Measurements from ENCODE around the gene PARD6B.

The PARD6B gene

GRCh38 chr20:50720026-50720425, 11.4 kb upstream of the PARD6B start:
- TF ChIP-seq CTCF (IDR thresholded peaks at IDR 0.05; ENCODE audit: insufficient read depth, low read length, poor library complexity, severe bottlenecking) = no peak
- no peak for DNase-seq (ENCODE audit: extremely low read depth, insufficient read length)

GRCh38 chr20:50720582-50720981, 10.8 kb upstream of the PARD6B start:
- H3K27me3 ChIP-seq (replicated peaks; ENCODE audit: control insufficient read depth, insufficient read depth, low read length) = no peaks in the 10 kb centered on the region; the same call in 1 of the 2 replicates
- no peak for TF ChIP-seq CTCF (IDR thresholded peaks at IDR 0.05; ENCODE audit: insufficient read depth, low read length, poor library complexity, severe bottlenecking)

More at GRCh38 chr20:50720026-50720425, 11.4 kb upstream of the PARD6B start:
- no peaks in the 10 kb centered on the region; the same call in 1 of the 2 replicates for H3K27me3 ChIP-seq (replicated peaks; ENCODE audit: control insufficient read depth, insufficient read depth, low read length)
- no peak overlapping the region for H3K4me3 ChIP-seq (replicated peaks; ENCODE audit: low read depth, low read length)
- no peaks in the 10 kb centered on the region for H3K36me3 ChIP-seq (ENCODE audit: control insufficient read depth, insufficient read depth, low read length)

GRCh38 chr20:50721881-50722281, 9.5 kb upstream of the PARD6B start:
- DNase-seq (ENCODE audit: extremely low read depth, insufficient read length) = no peak
- no peak for TF ChIP-seq CTCF (IDR thresholded peaks at IDR 0.05; ENCODE audit: insufficient read depth, low read length, poor library complexity, severe bottlenecking)
- Histone ChIP-seq H3K36me3 (ENCODE audit: control insufficient read depth, insufficient read depth, low read length) (no peaks in the 10 kb centered on the region), H3K27me3 (replicated peaks; ENCODE audit: control insufficient read depth, insufficient read depth, low read length) (no peaks in the 10 kb centered on the region; the same call in 1 of the 2 replicates), H3K4me3 (replicated peaks; ENCODE audit: low read depth, low read length) (no peak overlapping the region)

More at GRCh38 chr20:50720582-50720981, 10.8 kb upstream of the PARD6B start:
- Histone ChIP-seq H3K4me3 (replicated peaks; ENCODE audit: low read depth, low read length) (no peak overlapping the region), H3K36me3 (ENCODE audit: control insufficient read depth, insufficient read depth, low read length) (no peaks in the 10 kb centered on the region)
- DNase-seq (ENCODE audit: extremely low read depth, insufficient read length) = no peak

GRCh38 chr20:50722424-50723155, 8.8 kb upstream of the PARD6B start:
- no peak for TF ChIP-seq CTCF (IDR thresholded peaks at IDR 0.05; ENCODE audit: insufficient read depth, low read length, poor library complexity, severe bottlenecking)
- H3K27me3 ChIP-seq (replicated peaks; ENCODE audit: control insufficient read depth, insufficient read depth, low read length) = no peaks in the 10 kb centered on the region; the same call in 1 of the 2 replicates
- H3K4me3 ChIP-seq (replicated peaks; ENCODE audit: low read depth, low read length) = no peak overlapping the region
- no peak for DNase-seq (ENCODE audit: extremely low read depth, insufficient read length)
- no peaks in the 10 kb centered on the region for H3K36me3 ChIP-seq (ENCODE audit: control insufficient read depth, insufficient read depth, low read length)

- no peak for DNase-seq (ENCODE audit: extremely low read depth, insufficient read length)
- H3K4me3 ChIP-seq (replicated peaks; ENCODE audit: low read depth, low read length) = no peak overlapping the region
- H3K36me3 ChIP-seq (ENCODE audit: control insufficient read depth, insufficient read depth, low read length) = no peaks in the 10 kb centered on the region
- no peaks in the 10 kb centered on the region; the same call in 1 of the 2 replicates for H3K27me3 ChIP-seq (replicated peaks; ENCODE audit: control insufficient read depth, insufficient read depth, low read length)
- TF ChIP-seq CTCF (IDR thresholded peaks at IDR 0.05; ENCODE audit: insufficient read depth, low read length, poor library complexity, severe bottlenecking) = no peak
Measured at GRCh38 chr20:50723672-50724071, 7.7 kb upstream of the PARD6B start.

Measured in GM06990 (cell line).